Measurements from ENCODE around the gene MGAT3. TPM values are rescaled to one million over a fixed set of nuclear protein-coding genes. Genes with fewer than 3 reads are reported as not detected.
"Not testable (repeated sequence)": the region's sequence is repeated elsewhere in the genome, so short reads cannot be mapped to it uniquely, and the experiment has no call there.

MGAT3 gene
- total RNA-seq, 4 donors from 2014 or later: 0.45 to 1.6 (median 0.90) TPM

DNA sequence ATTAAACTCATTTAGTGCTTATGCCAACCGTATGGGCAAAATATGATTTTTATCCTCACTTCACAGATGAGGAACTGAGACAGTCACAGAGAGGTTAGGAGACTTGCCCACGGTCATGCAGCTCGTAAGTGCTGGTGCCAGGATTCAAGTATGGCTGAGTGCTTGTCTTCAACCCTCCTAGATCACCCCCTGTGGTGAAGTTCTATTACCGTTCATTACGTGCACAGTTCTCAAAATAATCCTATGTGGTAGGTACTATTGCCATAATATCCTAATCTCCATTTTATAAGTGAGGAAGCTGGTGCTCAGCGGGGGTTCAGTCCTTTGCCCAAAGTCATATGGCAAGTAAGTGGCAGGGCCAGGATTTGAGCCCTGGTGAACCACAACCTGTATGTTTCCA, 46.8 kb downstream of the MGAT3 start:
- no peak overlapping the region for H3K27ac ChIP-seq

GRCh38 chr22:39504071-39504470, 47.3 kb downstream of the MGAT3 start:
- Histone ChIP-seq H3K4me1 (peaks cover 22 to 32% of the 10 kb centered on the region in 2 donors), H3K27me3 (no peaks in the 10 kb centered on the region), H3K9me3 (no peaks in the 10 kb centered on the region), H3K4me3 (replicated peaks in 1 of 3) (no peak overlapping the region), H3K36me3 (peaks cover 29 to 31% of the 10 kb centered on the region in 2 donors), H3K27ac (no peak overlapping the region)
- 94 to 95% methylated on average over 16 of the region's 16 CpGs for WGBS, 2 donors
- TF ChIP-seq POLR2A (IDR thresholded peaks at IDR 0.05): no peak
- TF ChIP-seq, protein P1, sequence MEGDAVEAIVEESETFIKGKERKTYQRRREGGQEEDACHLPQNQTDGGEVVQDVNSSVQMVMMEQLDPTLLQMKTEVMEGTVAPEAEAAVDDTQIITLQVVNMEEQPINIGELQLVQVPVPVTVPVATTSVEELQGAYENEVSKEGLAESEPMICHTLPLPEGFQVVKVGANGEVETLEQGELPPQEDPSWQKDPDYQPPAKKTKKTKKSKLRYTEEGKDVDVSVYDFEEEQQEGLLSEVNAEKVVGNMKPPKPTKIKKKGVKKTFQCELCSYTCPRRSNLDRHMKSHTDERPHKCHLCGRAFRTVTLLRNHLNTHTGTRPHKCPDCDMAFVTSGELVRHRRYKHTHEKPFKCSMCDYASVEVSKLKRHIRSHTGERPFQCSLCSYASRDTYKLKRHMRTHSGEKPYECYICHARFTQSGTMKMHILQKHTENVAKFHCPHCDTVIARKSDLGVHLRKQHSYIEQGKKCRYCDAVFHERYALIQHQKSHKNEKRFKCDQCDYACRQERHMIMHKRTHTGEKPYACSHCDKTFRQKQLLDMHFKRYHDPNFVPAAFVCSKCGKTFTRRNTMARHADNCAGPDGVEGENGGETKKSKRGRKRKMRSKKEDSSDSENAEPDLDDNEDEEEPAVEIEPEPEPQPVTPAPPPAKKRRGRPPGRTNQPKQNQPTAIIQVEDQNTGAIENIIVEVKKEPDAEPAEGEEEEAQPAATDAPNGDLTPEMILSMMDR (IDR thresholded peaks at IDR 0.05): no peak
- intact Hi-C loops (cut with DNase I): loop anchor here (10.0 kb wide), 1 partner anchor 329 kb away; no protein-coding TSS in a partner anchor
- DNase-seq: no peak

More for the DNA sequence above, 46.8 kb downstream of the MGAT3 start:
- DNase-seq: no peak
- 72 to 77% methylated on average over 6 of the region's 6 CpGs for WGBS, 2 donors
- peaks cover 28 to 29% of the 10 kb centered on the region in 2 donors for H3K36me3 ChIP-seq
- H3K27me3 ChIP-seq: no peaks in the 10 kb centered on the region
- TF ChIP-seq, protein P1 (IDR thresholded peaks at IDR 0.05): no peak
- no peak for TF ChIP-seq POLR2A (IDR thresholded peaks at IDR 0.05)
- peak overlapping the region in 1 of 3 donors; percentile 83 for H3K4me3 ChIP-seq (replicated peaks in 1 of 3)
- intact Hi-C loops (cut with DNase I): loop anchor here (2.0 to 10.0 kb wide), 2 partner anchors 15 to 329 kb away; no protein-coding TSS in a partner anchor
- no peaks in the 10 kb centered on the region for H3K9me3 ChIP-seq
- H3K4me1 ChIP-seq: peaks cover 22 to 32% of the 10 kb centered on the region in 2 donors

- peaks cover 13% of the 10 kb centered on the region in 2 donors for H3K4me1 ChIP-seq
- DNase-seq; H3K4me3 ChIP-seq (replicated peaks in 1 of 3); H3K27ac ChIP-seq; H3K9me3 ChIP-seq; H3K27me3 ChIP-seq: not testable (repeated sequence)
- intact Hi-C loops (cut with DNase I): loop anchor here (10.0 kb wide), 1 partner anchor 332 kb away; no protein-coding TSS in a partner anchor
- H3K36me3 ChIP-seq: peaks cover 33 to 47% of the 10 kb centered on the region in 2 donors
- WGBS, 2 donors: 89% methylated on average over 10 of the region's 10 CpGs
Observed at GRCh38 chr22:39507021-39507420, 50.2 kb downstream of the MGAT3 start.

DNA sequence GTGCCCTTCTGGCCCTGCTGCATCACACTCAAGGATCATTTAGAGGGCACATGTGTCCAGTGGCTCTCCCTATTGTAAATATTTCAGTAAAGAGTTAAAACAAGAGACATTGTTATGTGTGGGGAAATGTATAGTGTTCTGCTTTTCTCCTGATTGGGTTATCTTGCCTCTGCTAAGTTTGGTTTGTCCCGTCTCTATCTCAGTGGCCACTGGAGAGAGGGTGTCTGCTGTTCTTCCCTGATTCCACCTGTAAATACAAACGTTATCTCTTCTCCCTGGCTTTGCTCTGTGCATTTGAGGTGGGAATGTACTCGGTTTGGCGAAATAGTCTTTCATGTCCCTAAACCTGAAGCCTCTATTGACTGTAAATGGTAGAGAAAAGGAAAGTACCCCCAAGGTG, 51.6 kb downstream of the MGAT3 start:
- Histone ChIP-seq H3K27ac (no peak overlapping the region), H3K9me3 (no peaks in the 10 kb centered on the region), H3K27me3 (no peaks in the 10 kb centered on the region), H3K4me3 (replicated peaks in 1 of 3) (no peak overlapping the region), H3K36me3 (peaks cover 46 to 61% of the 10 kb centered on the region in 2 donors), H3K4me1 (peaks cover 4 to 7% of the 10 kb centered on the region in 2 donors)
- DNase-seq: no peak
- intact Hi-C loops (cut with DNase I): loop anchor here (10.0 kb wide), 1 partner anchor 334 kb away; no protein-coding TSS in a partner anchor
- 82 to 86% methylated on average over 4 of the region's 4 CpGs for WGBS, 2 donors
- TF ChIP-seq, protein P1 (IDR thresholded peaks at IDR 0.05): no peak
- no peak for TF ChIP-seq POLR2A (IDR thresholded peaks at IDR 0.05)

GRCh38 chr22:39510529-39511149, 53.8 kb downstream of the MGAT3 start:
- no peak for TF ChIP-seq POLR2A (IDR thresholded peaks at IDR 0.05)
- TF ChIP-seq, protein P1 (IDR thresholded peaks at IDR 0.05): no peak
- Histone ChIP-seq H3K4me1 (no peaks in the 10 kb centered on the region), H3K27ac (no peak overlapping the region), H3K27me3 (no peaks in the 10 kb centered on the region), H3K4me3 (replicated peaks in 1 of 3) (no peak overlapping the region), H3K9me3 (no peaks in the 10 kb centered on the region), H3K36me3 (peaks cover 53 to 66% of the 10 kb centered on the region in 2 donors)
- 95 to 100% methylated on average over 4 of the region's 4 CpGs for WGBS, 2 donors
- intact Hi-C loops (cut with DNase I): no loop called here
- DNase-seq: no peak

Data from thyroid gland (tissue), 4 donors.